GM18951 (cell line): ENCODE results near the gene CCL25.
"Not testable (repeated sequence)": the region's sequence is repeated elsewhere in the genome, so short reads cannot be mapped to it uniquely, and the experiment has no call there.

Experiments used
- POLR2A ChIP-seq: IDR thresholded peaks from 4 replicates; pipeline ENCODE4 v1.6.1; 2011; ENCODE audit warnings: mild to moderate bottlenecking; ENCODE audit not compliant: insufficient read length, insufficient read depth; ENCODE audit errors: extremely low read depth
- in situ Hi-C: fragments of 300-500 bp; cut with MboI; formaldehyde crosslinking; loops from one replicate; pipeline ENCODE4 v1.12.0; 2022; ENCODE audit warnings: low sequenced_read_pairs, mixed read lengths, inconsistent platforms; ENCODE audit not compliant: unreplicated experiment

Gene CCL25

GRCh38 chr19:8085598-8086408 lies 33.2 kb downstream of the CCL25 start:
- TF ChIP-seq POLR2A: no peak
- in situ Hi-C loops: no loop called here

GRCh38 chr19:8086849-8087248 lies 34.3 kb downstream of the CCL25 start:
- no peak for TF ChIP-seq POLR2A
- in situ Hi-C loops: no loop called here

GRCh38 chr19:8087876-8088275 lies 35.3 kb downstream of the CCL25 start:
- no peak for TF ChIP-seq POLR2A
- in situ Hi-C loops: no loop called here

GRCh38 chr19:8088752-8089663 lies 36.4 kb downstream of the CCL25 start:
- in situ Hi-C loops: no loop called here
- TF ChIP-seq POLR2A: no peak

- no peak for TF ChIP-seq POLR2A
- in situ Hi-C loops: no loop called here
Measured at GRCh38 chr19:8089664-8090601, 37.4 kb downstream of the CCL25 start.

- no peak for TF ChIP-seq POLR2A
- in situ Hi-C loops: no loop called here
Measured at GRCh38 chr19:8090950-8091349, 38.4 kb downstream of the CCL25 start.

GRCh38 chr19:8093740-8094139 lies 41.2 kb downstream of the CCL25 start:
- TF ChIP-seq POLR2A: no peak
- in situ Hi-C loops: no loop called here

GRCh38 chr19:8094336-8094735 lies 41.8 kb downstream of the CCL25 start:
- in situ Hi-C loops: no loop called here
- TF ChIP-seq POLR2A: no peak

GRCh38 chr19:8095354-8095886 lies 42.9 kb downstream of the CCL25 start:
- TF ChIP-seq POLR2A: no peak
- in situ Hi-C loops: no loop called here

- TF ChIP-seq POLR2A: no peak
- in situ Hi-C loops: no loop called here
Measured at GRCh38 chr19:8096071-8096470, 43.5 kb downstream of the CCL25 start.

GRCh38 chr19:8097198-8097597 lies 44.6 kb downstream of the CCL25 start:
- in situ Hi-C loops: no loop called here
- TF ChIP-seq POLR2A: no peak

- in situ Hi-C loops: no loop called here
- TF ChIP-seq POLR2A: no peak
Measured at GRCh38 chr19:8097681-8098567, 45.4 kb downstream of the CCL25 start.

- in situ Hi-C loops: no loop called here
- no peak for TF ChIP-seq POLR2A
Measured at GRCh38 chr19:8101311-8101710, 48.8 kb downstream of the CCL25 start.

- in situ Hi-C loops: not testable (repeated sequence)
Measured at GRCh38 chr19:8101910-8102309, 49.4 kb downstream of the CCL25 start.
